Astrocyte (in vitro differentiated cells and primary cell): Measurements from ENCODE around the gene TMEM132C. TPM values are rescaled to one million over a fixed set of nuclear protein-coding genes. Genes with fewer than 3 reads are reported as not detected.

Experiments
- DNase-seq: peaks from one replicate; pipeline ENCODE4 v3.0.0-alpha.2; 2010; ENCODE audit warnings: low read depth
- FAIRE-seq: peaks from 2 replicates; lab custom pipeline; 2011; peaks lifted over from hg19 to GRCh38; lab: Jason Lieb, UNC
- H2AFZ ChIP-seq: 2 replicates; pipeline ENCODE4 v1.6.0; 2012; ENCODE audit warnings: low read depth, low read length, inconsistent platforms
- H3K27ac ChIP-seq: 2 replicates; pipeline ENCODE4 v1.5.1; 2011; ENCODE audit warnings: low read depth, low read length, inconsistent platforms
- H3K27me3 ChIP-seq: 2 replicates; pipeline ENCODE4 v1.6.0; 2011; ENCODE audit warnings: low read length, inconsistent platforms; ENCODE audit not compliant: insufficient read depth
- H3K36me3 ChIP-seq: 2 replicates; pipeline ENCODE4 v1.5.1; 2011; ENCODE audit warnings: low read length, inconsistent platforms; ENCODE audit not compliant: insufficient read depth
- H3K4me1 ChIP-seq: 2 replicates; pipeline ENCODE4 v1.5.1; 2011; ENCODE audit warnings: low read length, inconsistent platforms; ENCODE audit not compliant: insufficient read depth
- H3K4me2 ChIP-seq: 2 replicates; pipeline ENCODE4 v1.6.0; 2012; ENCODE audit warnings: low read length, inconsistent platforms
- H3K4me3 ChIP-seq: 2 replicates; pipeline ENCODE4 v1.5.1; 2011; ENCODE audit warnings: low read depth, mild to moderate bottlenecking, low read length, inconsistent platforms; ENCODE audit not compliant: insufficient read depth
- H3K79me2 ChIP-seq: 2 replicates; pipeline ENCODE4 v1.6.0; 2012; ENCODE audit warnings: mild to moderate bottlenecking, low read length, inconsistent platforms; ENCODE audit not compliant: insufficient read depth
- H3K9ac ChIP-seq: 2 replicates; pipeline ENCODE4 v1.6.0; 2012; ENCODE audit warnings: mild to moderate bottlenecking, low read length, inconsistent platforms
- H3K9me3 ChIP-seq: 2 replicates; pipeline ENCODE4 v1.5.1; 2012; ENCODE audit warnings: low read depth, mild to moderate bottlenecking, low read length, inconsistent platforms; ENCODE audit not compliant: insufficient read depth
- H4K20me1 ChIP-seq: 2 replicates; pipeline ENCODE4 v1.6.0; 2012; ENCODE audit warnings: low read length, inconsistent platforms; ENCODE audit not compliant: insufficient read depth
- H3K27ac Mint-ChIP-seq: one replicate; pipeline ENCODE4 v1.8.0; 2021; ENCODE audit warnings: mild to moderate bottlenecking, mixed read lengths; ENCODE audit not compliant: unreplicated experiment
- H3K27me3 Mint-ChIP-seq: one replicate; pipeline ENCODE4 v1.8.0; 2021; ENCODE audit warnings: low read depth, mixed read lengths; ENCODE audit not compliant: unreplicated experiment
- H3K36me3 Mint-ChIP-seq: one replicate; pipeline ENCODE4 v1.8.0; 2021; ENCODE audit warnings: low read depth, mixed read lengths; ENCODE audit not compliant: unreplicated experiment
- H3K4me1 Mint-ChIP-seq: one replicate; pipeline ENCODE4 v1.8.0; 2021; ENCODE audit warnings: low read depth, mixed read lengths; ENCODE audit not compliant: unreplicated experiment
- H3K4me3 Mint-ChIP-seq: one replicate; pipeline ENCODE4 v1.8.0; 2021; ENCODE audit warnings: mild to moderate bottlenecking, moderate library complexity, mixed read lengths; ENCODE audit not compliant: unreplicated experiment
- H3K9me3 Mint-ChIP-seq: one replicate; pipeline ENCODE4 v1.8.0; 2021; ENCODE audit warnings: mild to moderate bottlenecking, mixed read lengths; ENCODE audit not compliant: unreplicated experiment
- EZH2 ChIP-seq: IDR thresholded peaks from 2 replicates; pipeline ENCODE4 v1.6.1; 2012; ENCODE audit warnings: mild to moderate bottlenecking, low read length, inconsistent platforms; ENCODE audit not compliant: insufficient read depth
- total RNA-seq: library from RNA; stranded (reverse); gene quantifications from 2 replicates; pipeline ENCODE4 v1.2.1, GENCODE V29; 2021
- TF ChIP-seq, protein P1 (sequence below): IDR thresholded peaks from 2 replicates; pipeline ENCODE4 v1.5.1; 2011; ENCODE audit warnings: low read depth, mild to moderate bottlenecking, inconsistent platforms, low read length, moderate library complexity; ENCODE audit not compliant: insufficient read depth

TMEM132C gene
- total RNA-seq, 1 donor from 2014 or later: not detected

DNA sequence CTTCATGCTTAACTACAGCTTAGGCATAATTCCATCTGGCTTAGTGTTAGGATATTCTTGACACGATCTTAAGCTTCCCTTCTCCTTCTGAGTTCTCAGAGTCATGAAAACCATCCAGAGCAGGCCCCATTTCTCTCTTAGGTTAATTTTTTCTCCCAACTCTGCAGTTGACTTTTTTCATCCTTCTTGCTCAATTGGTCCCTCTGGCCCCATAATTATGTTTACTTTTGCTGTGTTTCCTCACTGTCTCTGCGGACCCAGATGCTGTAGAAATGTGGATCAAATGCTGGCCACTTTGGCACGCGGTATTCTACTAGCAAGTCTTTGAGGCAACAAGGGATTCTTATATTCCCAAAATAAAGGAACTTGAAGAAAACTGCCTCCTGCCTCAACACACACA lies 9.5 kb downstream of the TMEM132C start:
- peaks cover 3% of the 10 kb centered on the region for H3K9me3 Mint-ChIP-seq

DNA sequence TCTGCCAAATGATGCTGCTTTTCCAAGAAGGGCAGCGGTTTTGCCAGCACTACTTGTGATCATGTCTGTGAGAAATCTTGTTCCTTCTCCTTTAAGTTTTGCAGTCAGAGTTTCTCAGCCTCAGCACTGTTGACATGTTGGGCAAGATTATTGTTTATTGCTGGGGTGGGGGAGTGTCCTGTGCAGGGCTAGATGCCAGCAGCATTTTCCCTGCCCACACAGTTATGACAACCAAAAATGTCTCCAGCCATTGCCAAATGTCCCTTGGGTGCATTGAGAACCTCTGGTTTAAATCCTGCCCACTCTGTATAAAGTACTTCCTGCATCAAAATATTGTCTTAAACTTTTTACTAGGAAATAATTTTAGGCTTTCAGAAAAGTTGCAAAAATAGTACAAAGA lies 20.0 kb downstream of the TMEM132C start:
- Histone ChIP-seq H3K9me3 (peaks cover 10% of the 10 kb centered on the region), H3K79me2 (no peaks in the 10 kb centered on the region), H3K27ac (no peak overlapping the region), H3K4me1 (no peaks in the 10 kb centered on the region), H3K27me3 (no peaks in the 10 kb centered on the region), H3K4me3 (no peak overlapping the region), H3K9ac (no peak overlapping the region), H2AFZ (no peak overlapping the region), H3K4me2 (no peak overlapping the region), H3K36me3 (no peaks in the 10 kb centered on the region), H4K20me1 (no peaks in the 10 kb centered on the region)
- TF ChIP-seq, protein P1, sequence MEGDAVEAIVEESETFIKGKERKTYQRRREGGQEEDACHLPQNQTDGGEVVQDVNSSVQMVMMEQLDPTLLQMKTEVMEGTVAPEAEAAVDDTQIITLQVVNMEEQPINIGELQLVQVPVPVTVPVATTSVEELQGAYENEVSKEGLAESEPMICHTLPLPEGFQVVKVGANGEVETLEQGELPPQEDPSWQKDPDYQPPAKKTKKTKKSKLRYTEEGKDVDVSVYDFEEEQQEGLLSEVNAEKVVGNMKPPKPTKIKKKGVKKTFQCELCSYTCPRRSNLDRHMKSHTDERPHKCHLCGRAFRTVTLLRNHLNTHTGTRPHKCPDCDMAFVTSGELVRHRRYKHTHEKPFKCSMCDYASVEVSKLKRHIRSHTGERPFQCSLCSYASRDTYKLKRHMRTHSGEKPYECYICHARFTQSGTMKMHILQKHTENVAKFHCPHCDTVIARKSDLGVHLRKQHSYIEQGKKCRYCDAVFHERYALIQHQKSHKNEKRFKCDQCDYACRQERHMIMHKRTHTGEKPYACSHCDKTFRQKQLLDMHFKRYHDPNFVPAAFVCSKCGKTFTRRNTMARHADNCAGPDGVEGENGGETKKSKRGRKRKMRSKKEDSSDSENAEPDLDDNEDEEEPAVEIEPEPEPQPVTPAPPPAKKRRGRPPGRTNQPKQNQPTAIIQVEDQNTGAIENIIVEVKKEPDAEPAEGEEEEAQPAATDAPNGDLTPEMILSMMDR: no peak
- TF ChIP-seq EZH2: no peak
- H3K4me1 Mint-ChIP-seq: no peaks in the 10 kb centered on the region
- H3K27ac Mint-ChIP-seq: no peak overlapping the region
- no peaks in the 10 kb centered on the region for H3K36me3 Mint-ChIP-seq
- FAIRE-seq (no peak), DNase-seq (no peak)
- no peak overlapping the region for H3K4me3 Mint-ChIP-seq
- no peaks in the 10 kb centered on the region for H3K27me3 Mint-ChIP-seq
- peaks cover 21% of the 10 kb centered on the region for H3K9me3 Mint-ChIP-seq

More for the DNA sequence above, 9.5 kb downstream of the TMEM132C start:
- H2AFZ ChIP-seq: no peak overlapping the region
- no peaks in the 10 kb centered on the region for H3K79me2 ChIP-seq
- H3K27me3 ChIP-seq: no peaks in the 10 kb centered on the region
- H3K4me1 ChIP-seq: no peaks in the 10 kb centered on the region
- TF ChIP-seq, protein P1: no peak
- H3K9me3 ChIP-seq: peaks cover 2% of the 10 kb centered on the region
- H3K4me3 ChIP-seq: no peak overlapping the region
- no peak for DNase-seq
- Mint-ChIP-seq H3K27ac (no peak overlapping the region), H3K4me3 (no peak overlapping the region), H3K27me3 (no peaks in the 10 kb centered on the region), H3K4me1 (no peaks in the 10 kb centered on the region), H3K36me3 (no peaks in the 10 kb centered on the region)
- no peak for FAIRE-seq
- H4K20me1 ChIP-seq: no peaks in the 10 kb centered on the region
- no peak overlapping the region for H3K4me2 ChIP-seq
- H3K27ac ChIP-seq: no peak overlapping the region
- H3K9ac ChIP-seq: no peak overlapping the region
- H3K36me3 ChIP-seq: no peaks in the 10 kb centered on the region

DNA sequence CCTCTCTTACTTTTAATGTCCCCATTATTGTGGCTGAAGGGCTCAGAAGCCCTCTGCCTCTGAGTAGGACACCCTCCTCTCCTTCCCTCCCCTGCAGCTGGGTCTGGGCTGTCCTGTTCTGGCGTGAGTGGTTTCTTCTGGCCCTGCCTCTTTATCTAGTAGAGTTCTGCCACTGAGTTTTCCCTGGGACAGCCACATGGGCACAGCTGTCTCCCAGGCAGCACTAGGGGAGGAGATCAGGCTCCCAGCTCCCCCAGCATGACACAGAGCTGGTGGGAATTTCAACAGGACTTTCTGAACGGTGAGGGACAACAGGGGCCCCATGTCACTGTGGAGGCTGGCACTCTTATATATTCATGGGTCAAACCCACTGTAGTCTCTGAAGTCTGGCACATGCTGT lies 21.4 kb downstream of the TMEM132C start:
- Mint-ChIP-seq H3K27me3 (no peaks in the 10 kb centered on the region), H3K4me1 (no peaks in the 10 kb centered on the region), H3K4me3 (no peak overlapping the region), H3K27ac (no peak overlapping the region), H3K36me3 (no peaks in the 10 kb centered on the region), H3K9me3 (peaks cover 18% of the 10 kb centered on the region)
- no peak overlapping the region for H3K4me3 ChIP-seq
- no peaks in the 10 kb centered on the region for H3K4me1 ChIP-seq
- no peak overlapping the region for H2AFZ ChIP-seq
- H3K27ac ChIP-seq: no peak overlapping the region
- no peaks in the 10 kb centered on the region for H3K27me3 ChIP-seq
- H4K20me1 ChIP-seq: no peaks in the 10 kb centered on the region
- no peak overlapping the region for H3K9ac ChIP-seq
- no peaks in the 10 kb centered on the region for H3K36me3 ChIP-seq
- FAIRE-seq (no peak), DNase-seq (no peak)
- H3K4me2 ChIP-seq: no peak overlapping the region
- TF ChIP-seq, protein P1: no peak
- TF ChIP-seq EZH2: no peak
- H3K9me3 ChIP-seq: peaks cover 6% of the 10 kb centered on the region
- no peaks in the 10 kb centered on the region for H3K79me2 ChIP-seq
